ENCODE measurements around the gene TMEM72. TPM values are rescaled to one million over a fixed set of nuclear protein-coding genes. Genes with fewer than 3 reads are reported as not detected.

Gene TMEM72
- total and polyA plus RNA-seq, 2 of the 13 experiments (the other 11 are each of a cell fraction or from before 2014, with no cell fraction given) = 0.04 TPM; not detected in 1

- TF ChIP-seq, protein P1, sequence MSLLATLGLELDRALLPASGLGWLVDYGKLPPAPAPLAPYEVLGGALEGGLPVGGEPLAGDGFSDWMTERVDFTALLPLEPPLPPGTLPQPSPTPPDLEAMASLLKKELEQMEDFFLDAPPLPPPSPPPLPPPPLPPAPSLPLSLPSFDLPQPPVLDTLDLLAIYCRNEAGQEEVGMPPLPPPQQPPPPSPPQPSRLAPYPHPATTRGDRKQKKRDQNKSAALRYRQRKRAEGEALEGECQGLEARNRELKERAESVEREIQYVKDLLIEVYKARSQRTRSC (CRISPR knock-in tag; IDR thresholded peaks at IDR 0.05; ENCODE audit: low read depth) = no peak
- TF ChIP-seq KDM4B (CRISPR knock-in tag; IDR thresholded peaks at IDR 0.05) (no peak), ZNF569 (CRISPR knock-in tag; IDR thresholded peaks at IDR 0.05; ENCODE audit: borderline replicate concordance) (no peak), CBX1 (IDR thresholded peaks at IDR 0.05; ENCODE audit: low read depth) (no peak), MTERF4 (CRISPR knock-in tag; IDR thresholded peaks at IDR 0.05) (no peak), NR0B2 (CRISPR knock-in tag; IDR thresholded peaks at IDR 0.05) (no peak), MED1 (CRISPR knock-in tag; IDR thresholded peaks at IDR 0.05) (0 out of 2 replicates have a peak, but pooled peaks have one; percentile 14), ZNF788 (CRISPR knock-in tag; IDR thresholded peaks at IDR 0.05; ENCODE audit: borderline replicate concordance) (no peak), AFF4 (CRISPR knock-in tag; IDR thresholded peaks at IDR 0.05) (no peak), SOX5 (CRISPR knock-in tag; IDR thresholded peaks at IDR 0.05; ENCODE audit: borderline replicate concordance) (peak; percentile 58; the same call in 1 of the 2 replicates), NR2F6 (IDR thresholded peaks at IDR 0.05) (peak; percentile 89), NR2F6 (CRISPR knock-in tag; IDR thresholded peaks at IDR 0.05) (peak; percentile 94), SYNCRIP (IDR thresholded peaks at IDR 0.05; ENCODE audit: insufficient read depth, low read depth, low read length) (no peak), ZNF687 (CRISPR knock-in tag; IDR thresholded peaks at IDR 0.05) (no peak)
- TF ChIP-seq, protein P2, sequence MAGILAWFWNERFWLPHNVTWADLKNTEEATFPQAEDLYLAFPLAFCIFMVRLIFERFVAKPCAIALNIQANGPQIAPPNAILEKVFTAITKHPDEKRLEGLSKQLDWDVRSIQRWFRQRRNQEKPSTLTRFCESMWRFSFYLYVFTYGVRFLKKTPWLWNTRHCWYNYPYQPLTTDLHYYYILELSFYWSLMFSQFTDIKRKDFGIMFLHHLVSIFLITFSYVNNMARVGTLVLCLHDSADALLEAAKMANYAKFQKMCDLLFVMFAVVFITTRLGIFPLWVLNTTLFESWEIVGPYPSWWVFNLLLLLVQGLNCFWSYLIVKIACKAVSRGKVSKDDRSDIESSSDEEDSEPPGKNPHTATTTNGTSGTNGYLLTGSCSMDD (CRISPR knock-in tag; IDR thresholded peaks at IDR 0.05) = no peak
- TF ChIP-seq, protein P3, sequence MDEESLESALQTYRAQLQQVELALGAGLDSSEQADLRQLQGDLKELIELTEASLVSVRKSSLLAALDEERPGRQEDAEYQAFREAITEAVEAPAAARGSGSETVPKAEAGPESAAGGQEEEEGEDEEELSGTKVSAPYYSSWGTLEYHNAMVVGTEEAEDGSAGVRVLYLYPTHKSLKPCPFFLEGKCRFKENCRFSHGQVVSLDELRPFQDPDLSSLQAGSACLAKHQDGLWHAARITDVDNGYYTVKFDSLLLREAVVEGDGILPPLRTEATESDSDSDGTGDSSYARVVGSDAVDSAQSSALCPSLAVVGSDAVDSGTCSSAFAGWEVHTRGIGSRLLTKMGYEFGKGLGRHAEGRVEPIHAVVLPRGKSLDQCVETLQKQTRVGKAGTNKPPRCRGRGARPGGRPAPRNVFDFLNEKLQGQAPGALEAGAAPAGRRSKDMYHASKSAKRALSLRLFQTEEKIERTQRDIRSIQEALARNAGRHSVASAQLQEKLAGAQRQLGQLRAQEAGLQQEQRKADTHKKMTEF (CRISPR knock-in tag; IDR thresholded peaks at IDR 0.05) = no peak
- TF ChIP-seq, protein P4, sequence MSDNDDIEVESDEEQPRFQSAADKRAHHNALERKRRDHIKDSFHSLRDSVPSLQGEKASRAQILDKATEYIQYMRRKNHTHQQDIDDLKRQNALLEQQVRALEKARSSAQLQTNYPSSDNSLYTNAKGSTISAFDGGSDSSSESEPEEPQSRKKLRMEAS (IDR thresholded peaks at IDR 0.05) = 0 out of 2 replicates have a peak, but pooled peaks have one; percentile 27
These were observed 41.7 kb downstream of the TMEM72 start (continued) for GRCh38 chr10:44952779-44953231.
